Right lobe of liver (tissue), 6 donors: ENCODE results near the gene LMAN1. TPM values are rescaled to one million over a fixed set of nuclear protein-coding genes. Genes with fewer than 3 reads are reported as not detected.

Experiments used
- ATAC-seq, 4 donors: fragments of 200-7000 bp; cut with Tn5 transposase; one replicate each; pipeline ENCODE4 v1.9.1; 2020; ENCODE audit warnings: mild to moderate bottlenecking in 4 of 4, moderate library complexity in 4 of 4
- DNase-seq, 3 donors: peaks; one replicate each; pipeline ENCODE4 v3.0.0-alpha.2; 2020
- H3K27ac ChIP-seq, 3 donors: fragments of 200-600 bp; one replicate each; pipeline ENCODE4 v1.8.0; 2022
- H3K27me3 ChIP-seq, 2 donors: fragments of 200-600 bp; one replicate each; pipeline ENCODE4 v1.8.0; 2022
- H3K36me3 ChIP-seq, 4 donors: fragments of 200-600 bp; sonication (generic) in 1 of 4; one replicate each; pipeline versions ENCODE4 v1.5.1 to v1.8.0; 2017 to 2022; ENCODE audit warnings: control low read depth in 1 of 4
- H3K4me1 ChIP-seq, 4 donors: fragments of 200-600 bp; sonication (generic) in 1 of 4; one replicate each; pipeline versions ENCODE4 v1.5.1 to v1.8.0; 2017 to 2022; ENCODE audit warnings: control low read depth in 1 of 4
- H3K4me3 ChIP-seq, 3 donors: fragments of 200-600 bp; one replicate each; pipeline ENCODE4 v1.8.0; 2022
- H3K9me3 ChIP-seq, 4 donors: fragments of 200-600 bp; sonication (generic) in 1 of 4; one replicate each; pipeline versions ENCODE4 v1.5.1 to v1.8.0; 2017 to 2022; ENCODE audit warnings: control low read depth in 1 of 4
- POLR2A ChIP-seq: fragments of 450-650 bp; IDR thresholded peaks from one replicate; pipeline ENCODE4 v1.6.1; 2017; ENCODE audit warnings: antibody characterized with exemption, mild to moderate bottlenecking
- WGBS: methylation state at CpG from one replicate; pipeline ENCODE4 v1.1.6; 2018; ENCODE audit warnings: low coverage, low lambda C conversion rate; ENCODE audit not compliant: insufficient coverage; ENCODE audit errors: missing lambda C conversion rate; 5-methylcytosine and 5-hydroxymethylcytosine counted together
- intact Hi-C, 2 donors: fragments of 100-400 bp; cut with DNase I; formaldehyde crosslinking; loops; one replicate each; pipeline versions ENCODE4 v1.11.2 to v1.14.1; 2022
- total RNA-seq, 6 experiments: library from RNA; depleted of rRNA in 2 of 6; stranded (reverse); fragments of >200 nt in 2 of 6; fragmentation: NEBNext Ultra II Directional in 3 of 6; extraction: Animal tissue kit (Norgen Biotek cat#: 25700) in 3 of 6; gene quantifications; one replicate each; pipeline versions ENCODE4 v1.1.0 to v1.2.4, GENCODE V29; 2016 to 2023
- TF ChIP-seq, protein P1 (sequence below), 4 donors: fragments of 200-600 bp in 3 of 4; fragments of 450-650 bp in 1 of 4; IDR thresholded peaks; one replicate each; pipeline versions ENCODE4 v1.5.1 to v1.8.0; 2016 to 2022; ENCODE audit warnings: antibody characterized with exemption in 4 of 4, mild to moderate bottlenecking in 2 of 4
- donor health status: DM: no; HTN: yes; CAD: no.
- donor health status: DM: no; HTN: no; CAD: no.
- donor health status: DM: no; HTN: no; CAD: no.
- donor health status: DM: no; HTN: yes; CAD: no.
- donor health status: DM: no; HTN: yes; CAD: no.

LMAN1 gene
- total RNA-seq, 6 experiments from 2014 or later: 67.8 to 136 (median 108) TPM

GRCh38 chr18:59395226-59396175 lies 36.4 kb upstream of the LMAN1 start:
- intact Hi-C loops: loop anchor here in 1 of 2 donors (10.0 kb wide), 1 partner anchor 91 kb away; no protein-coding TSS in a partner anchor
- no peak for DNase-seq
- Histone ChIP-seq H3K4me3 (no peak overlapping the region), H3K27me3 (no peaks in the 10 kb centered on the region), H3K9me3 (no peaks in the 10 kb centered on the region), H3K4me1 (no peaks in the 10 kb centered on the region), H3K36me3 (no peaks in the 10 kb centered on the region), H3K27ac (no peak overlapping the region)
- TF ChIP-seq POLR2A: no peak
- TF ChIP-seq, protein P1, sequence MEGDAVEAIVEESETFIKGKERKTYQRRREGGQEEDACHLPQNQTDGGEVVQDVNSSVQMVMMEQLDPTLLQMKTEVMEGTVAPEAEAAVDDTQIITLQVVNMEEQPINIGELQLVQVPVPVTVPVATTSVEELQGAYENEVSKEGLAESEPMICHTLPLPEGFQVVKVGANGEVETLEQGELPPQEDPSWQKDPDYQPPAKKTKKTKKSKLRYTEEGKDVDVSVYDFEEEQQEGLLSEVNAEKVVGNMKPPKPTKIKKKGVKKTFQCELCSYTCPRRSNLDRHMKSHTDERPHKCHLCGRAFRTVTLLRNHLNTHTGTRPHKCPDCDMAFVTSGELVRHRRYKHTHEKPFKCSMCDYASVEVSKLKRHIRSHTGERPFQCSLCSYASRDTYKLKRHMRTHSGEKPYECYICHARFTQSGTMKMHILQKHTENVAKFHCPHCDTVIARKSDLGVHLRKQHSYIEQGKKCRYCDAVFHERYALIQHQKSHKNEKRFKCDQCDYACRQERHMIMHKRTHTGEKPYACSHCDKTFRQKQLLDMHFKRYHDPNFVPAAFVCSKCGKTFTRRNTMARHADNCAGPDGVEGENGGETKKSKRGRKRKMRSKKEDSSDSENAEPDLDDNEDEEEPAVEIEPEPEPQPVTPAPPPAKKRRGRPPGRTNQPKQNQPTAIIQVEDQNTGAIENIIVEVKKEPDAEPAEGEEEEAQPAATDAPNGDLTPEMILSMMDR (IDR thresholded peaks at IDR 0.05): no peak
- no peak for ATAC-seq
- WGBS: 47% methylated on average over 10 of the region's 10 CpGs

DNA sequence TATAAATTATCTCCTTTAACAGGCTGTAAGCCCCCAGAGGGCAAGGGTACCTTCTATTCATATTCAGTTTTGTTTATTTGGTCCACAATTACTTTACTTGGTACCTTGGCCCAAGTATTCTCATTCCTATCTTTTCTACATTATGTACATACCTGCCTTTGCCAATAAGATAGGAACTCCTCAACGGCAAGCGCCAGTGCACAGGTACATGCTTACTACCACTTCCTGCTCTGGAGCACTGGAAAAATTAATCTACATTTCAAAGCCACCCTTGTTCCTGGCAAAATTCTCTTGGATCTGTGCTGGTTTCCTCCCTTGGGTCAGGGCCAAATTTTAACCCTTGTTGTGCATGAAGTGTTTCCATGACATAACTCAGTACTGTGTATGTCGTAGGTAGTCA lies 34.3 kb upstream of the LMAN1 start:
- DNase-seq: no peak
- WGBS: 96% methylated on average over 3 of the region's 3 CpGs
- no peak for ATAC-seq
- no peaks in the 10 kb centered on the region for H3K9me3 ChIP-seq
- no peaks in the 10 kb centered on the region for H3K36me3 ChIP-seq
- H3K4me3 ChIP-seq: no peak overlapping the region
- intact Hi-C loops: loop anchor here in 1 of 2 donors (10.0 kb wide), 1 partner anchor 89 kb away; no protein-coding TSS in a partner anchor
- H3K27ac ChIP-seq: no peak overlapping the region
- TF ChIP-seq, protein P1 (IDR thresholded peaks at IDR 0.05): no peak
- no peak for TF ChIP-seq POLR2A
- H3K4me1 ChIP-seq: no peaks in the 10 kb centered on the region
- H3K27me3 ChIP-seq: no peaks in the 10 kb centered on the region

DNA sequence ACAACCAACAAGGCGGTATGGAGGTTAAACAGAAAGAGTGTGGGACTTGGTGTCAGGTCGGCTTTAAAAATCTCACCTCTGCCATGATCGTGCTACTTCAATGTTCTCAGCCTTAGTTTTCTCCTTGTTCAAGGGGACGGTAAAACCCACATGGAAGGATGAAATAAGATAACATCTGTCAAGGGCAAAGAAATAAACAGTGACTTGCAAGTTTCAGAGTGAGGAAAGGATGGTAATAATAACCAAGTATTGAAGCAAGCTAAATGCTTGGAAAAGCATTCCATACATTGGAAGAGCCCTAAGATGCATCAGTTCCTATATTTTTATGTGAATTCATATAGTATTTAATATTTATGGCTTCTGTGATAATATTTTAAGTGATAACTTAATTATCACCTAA lies 29.8 kb upstream of the LMAN1 start:
- WGBS: 68% methylated on average over 4 of the region's 4 CpGs
- no peaks in the 10 kb centered on the region for H3K27me3 ChIP-seq
- H3K27ac ChIP-seq: no peak overlapping the region
- DNase-seq: no peak
- no peaks in the 10 kb centered on the region for H3K36me3 ChIP-seq
- H3K4me3 ChIP-seq: no peak overlapping the region
- ATAC-seq: no peak
- no peaks in the 10 kb centered on the region for H3K9me3 ChIP-seq
- TF ChIP-seq, protein P1 (IDR thresholded peaks at IDR 0.05): no peak
- no peak for TF ChIP-seq POLR2A
- no peaks in the 10 kb centered on the region for H3K4me1 ChIP-seq
- intact Hi-C loops: no loop called here

- Histone ChIP-seq H3K36me3 (no peaks in the 10 kb centered on the region), H3K27me3 (no peaks in the 10 kb centered on the region), H3K27ac (no peak overlapping the region), H3K4me1 (no peaks in the 10 kb centered on the region), H3K9me3 (no peaks in the 10 kb centered on the region), H3K4me3 (no peak overlapping the region)
- TF ChIP-seq POLR2A: no peak
- TF ChIP-seq, protein P1 (IDR thresholded peaks at IDR 0.05): no peak
- intact Hi-C loops: no loop called here
- ATAC-seq: peak in 1 of 4 donors; percentile 40
- DNase-seq: no peak
- WGBS: 55% methylated on average over 11 of the region's 11 CpGs
These were observed 28.9 kb upstream of the LMAN1 start for GRCh38 chr18:59387687-59388565.
